CD4-positive, CD25-positive, alpha-beta regulatory T cell (primary cell): Measurements from ENCODE around the gene C14orf132. TPM values are rescaled to one million over a fixed set of nuclear protein-coding genes. Genes with fewer than 3 reads are reported as not detected.

Source experiments
- ATAC-seq, 2 donors: fragments of 150-1000 bp; cut with Tn5 transposase; one replicate each; pipeline ENCODE4 v1.10.0; 2021; ENCODE audit warnings: low read depth in 2 of 2, moderate number of reproducible peaks in 2 of 2, moderate library complexity in 1 of 2
- DNase-seq, 3 donors: peaks; one replicate each; pipeline versions ENCODE4 v3.0.0 to v3.0.0-alpha.2; 2012 to 2022; ENCODE audit warnings: mixed read lengths in 1 of 3
- H3K27ac ChIP-seq: one replicate; pipeline ENCODE4 v1.7.0; 2013; ENCODE audit warnings: mild to moderate bottlenecking, low read length; ENCODE audit not compliant: insufficient read depth, poor library complexity, severe bottlenecking
- H3K27me3 ChIP-seq: one replicate; pipeline ENCODE4 v1.7.0; 2013; ENCODE audit warnings: low read length; ENCODE audit not compliant: control insufficient read depth, insufficient read depth
- H3K36me3 ChIP-seq: one replicate; pipeline ENCODE4 v1.7.0; 2013; ENCODE audit warnings: mild to moderate bottlenecking, low read length, moderate library complexity; ENCODE audit not compliant: control insufficient read depth, insufficient read depth
- H3K4me1 ChIP-seq: 2 replicates; pipeline ENCODE4 v1.7.0; 2013; ENCODE audit warnings: mild to moderate bottlenecking, low read length; ENCODE audit not compliant: insufficient read depth, control insufficient read depth, poor library complexity, severe bottlenecking
- H3K4me3 ChIP-seq: one replicate; pipeline ENCODE4 v1.7.0; 2013; ENCODE audit warnings: low read depth, mild to moderate bottlenecking, low read length, moderate library complexity
- H3K9me3 ChIP-seq, 2 experiments: 1 replicate in 1 of 2; 2 replicates in 1 of 2; pipeline ENCODE4 v1.7.0; 2013; ENCODE audit warnings: low read length in 2 of 2, mild to moderate bottlenecking in 1 of 2, moderate library complexity in 1 of 2; ENCODE audit not compliant: control insufficient read depth in 2 of 2
- H3K27ac Mint-ChIP-seq, 3 donors: one replicate each; pipeline ENCODE4 v1.8.0; 2020 to 2022; ENCODE audit warnings: mild to moderate bottlenecking in 3 of 3, mixed read lengths in 3 of 3, moderate library complexity in 2 of 3
- H3K27me3 Mint-ChIP-seq: one replicate; pipeline ENCODE4 v1.8.0; 2022; ENCODE audit warnings: mild to moderate bottlenecking, mixed read lengths
- H3K36me3 Mint-ChIP-seq: one replicate; pipeline ENCODE4 v1.8.0; 2020; ENCODE audit warnings: mixed read lengths
- H3K4me1 Mint-ChIP-seq, 4 donors: one replicate each; pipeline ENCODE4 v1.8.0; 2020 to 2022; ENCODE audit warnings: mixed read lengths in 4 of 4, mild to moderate bottlenecking in 1 of 4
- H3K4me3 Mint-ChIP-seq, 4 donors: one replicate each; pipeline ENCODE4 v1.8.0; 2020 to 2022; ENCODE audit warnings: mild to moderate bottlenecking in 4 of 4, mixed read lengths in 4 of 4, moderate library complexity in 3 of 4
- H3K9me3 Mint-ChIP-seq, 7 donors: one replicate each; pipeline ENCODE4 v1.8.0; 2020 to 2022; ENCODE audit warnings: mixed read lengths in 7 of 7, mild to moderate bottlenecking in 3 of 7, moderate library complexity in 2 of 7
- polyA plus RNA-seq, 4 donors: library from polyadenylated mRNA; unstranded; fragments of 300-500 nt; fragmentation: Illumina TruSeq; gene quantifications; one replicate each; pipeline ENCODE4 v1.2.3, GENCODE V29; 2021
- total RNA-seq: library from RNA; stranded (reverse); gene quantifications from one replicate; pipeline ENCODE4 v1.2.3, GENCODE V29; 2022

The C14orf132 gene
- total and polyA plus RNA-seq, 5 donors from 2014 or later, result 0.20 to 1.2 (median 0.30) TPM; not detected in 1

GRCh38 chr14:96100161-96101064 is 61.3 kb downstream of the C14orf132 start:
- Mint-ChIP-seq H3K27me3 (peaks cover 6% of the 10 kb centered on the region), H3K27ac (no peak overlapping the region), H3K36me3 (no peaks in the 10 kb centered on the region), H3K9me3 (peaks cover 0 to 2% (median 0%) of the 10 kb centered on the region in 7 donors), H3K4me1 (no peaks in the 10 kb centered on the region), H3K4me3 (no peak overlapping the region)
- Histone ChIP-seq H3K4me1 (no peaks in the 10 kb centered on the region), H3K36me3 (no peaks in the 10 kb centered on the region), H3K27ac (no peak overlapping the region), H3K9me3 (no peaks in the 10 kb centered on the region), H3K4me3 (no peak overlapping the region), H3K27me3 (no peaks in the 10 kb centered on the region)
- peak in 2 of 3 donors; percentile 18 to 45 for DNase-seq
- no peak for ATAC-seq

- H3K4me1 Mint-ChIP-seq, result no peaks in the 10 kb centered on the region
- peaks cover 6% of the 10 kb centered on the region for H3K27me3 Mint-ChIP-seq
- H3K9me3 Mint-ChIP-seq, result peaks cover 0 to 2% (median 0%) of the 10 kb centered on the region in 7 donors
These were observed 63.1 kb downstream of the C14orf132 start for GRCh38 chr14:96102081-96102856.

GRCh38 chr14:96103075-96103474 is 63.9 kb downstream of the C14orf132 start:
- no peaks in the 10 kb centered on the region for H3K36me3 Mint-ChIP-seq
- H3K4me1 Mint-ChIP-seq, result peaks cover 0 to 2% (median 0%) of the 10 kb centered on the region in 4 donors
- peaks cover 0 to 2% (median 0%) of the 10 kb centered on the region in 7 donors for H3K9me3 Mint-ChIP-seq

More at GRCh38 chr14:96102081-96102856, 63.1 kb downstream of the C14orf132 start:
- H3K4me3 ChIP-seq, result no peak overlapping the region
- H3K4me1 ChIP-seq, result no peaks in the 10 kb centered on the region
- no peak overlapping the region for H3K27ac ChIP-seq
- DNase-seq (no peak), ATAC-seq (no peak)
- no peaks in the 10 kb centered on the region for H3K9me3 ChIP-seq
- H3K27ac Mint-ChIP-seq, result no peak overlapping the region
- H3K27me3 ChIP-seq, result no peaks in the 10 kb centered on the region
- H3K4me3 Mint-ChIP-seq, result no peak overlapping the region
- H3K36me3 ChIP-seq, result no peaks in the 10 kb centered on the region
- H3K36me3 Mint-ChIP-seq, result no peaks in the 10 kb centered on the region

GRCh38 chr14:96103560-96104460 is 64.6 kb downstream of the C14orf132 start:
- H3K36me3 ChIP-seq, result no peaks in the 10 kb centered on the region
- Mint-ChIP-seq H3K27me3 (peaks cover 2% of the 10 kb centered on the region), H3K9me3 (peaks cover 0 to 2% (median 0%) of the 10 kb centered on the region in 7 donors), H3K27ac (no peak overlapping the region), H3K4me1 (peaks cover 0 to 2% (median 0%) of the 10 kb centered on the region in 4 donors), H3K36me3 (no peaks in the 10 kb centered on the region), H3K4me3 (no peak overlapping the region)
- ATAC-seq (no peak), DNase-seq (no peak)
- no peaks in the 10 kb centered on the region for H3K27me3 ChIP-seq
- H3K4me1 ChIP-seq, result no peaks in the 10 kb centered on the region
- H3K4me3 ChIP-seq, result no peak overlapping the region
- no peaks in the 10 kb centered on the region for H3K9me3 ChIP-seq
- no peak overlapping the region for H3K27ac ChIP-seq

More at GRCh38 chr14:96103075-96103474, 63.9 kb downstream of the C14orf132 start:
- Mint-ChIP-seq H3K27ac (no peak overlapping the region), H3K4me3 (no peak overlapping the region), H3K27me3 (peaks cover 6% of the 10 kb centered on the region)
- no peaks in the 10 kb centered on the region for H3K9me3 ChIP-seq
- DNase-seq (no peak), ATAC-seq (no peak)
- no peak overlapping the region for H3K27ac ChIP-seq
- H3K27me3 ChIP-seq, result no peaks in the 10 kb centered on the region
- H3K4me3 ChIP-seq, result no peak overlapping the region
- no peaks in the 10 kb centered on the region for H3K4me1 ChIP-seq
- no peaks in the 10 kb centered on the region for H3K36me3 ChIP-seq

GRCh38 chr14:96104469-96105057 is 65.4 kb downstream of the C14orf132 start:
- Histone ChIP-seq H3K4me3 (no peak overlapping the region), H3K36me3 (no peaks in the 10 kb centered on the region), H3K27me3 (no peaks in the 10 kb centered on the region), H3K4me1 (no peaks in the 10 kb centered on the region), H3K9me3 (no peaks in the 10 kb centered on the region), H3K27ac (no peak overlapping the region)
- ATAC-seq (no peak), DNase-seq (no peak)
- no peak overlapping the region for H3K4me3 Mint-ChIP-seq
- H3K9me3 Mint-ChIP-seq, result peaks cover 0 to 2% (median 0%) of the 10 kb centered on the region in 7 donors
- H3K27ac Mint-ChIP-seq, result no peak overlapping the region
- H3K4me1 Mint-ChIP-seq, result peaks cover 0 to 2% (median 0%) of the 10 kb centered on the region in 4 donors
- no peaks in the 10 kb centered on the region for H3K36me3 Mint-ChIP-seq
- no peaks in the 10 kb centered on the region for H3K27me3 Mint-ChIP-seq

GRCh38 chr14:96105089-96105925 is 66.1 kb downstream of the C14orf132 start:
- no peaks in the 10 kb centered on the region for H3K36me3 ChIP-seq
- Mint-ChIP-seq H3K27ac (no peak overlapping the region), H3K27me3 (no peaks in the 10 kb centered on the region), H3K9me3 (peaks cover 0 to 2% (median 0%) of the 10 kb centered on the region in 7 donors), H3K4me3 (no peak overlapping the region), H3K36me3 (no peaks in the 10 kb centered on the region), H3K4me1 (peaks cover 0 to 2% (median 0%) of the 10 kb centered on the region in 4 donors)
- H3K4me3 ChIP-seq, result no peak overlapping the region
- DNase-seq (no peak), ATAC-seq (no peak)
- H3K9me3 ChIP-seq, result no peaks in the 10 kb centered on the region
- H3K27me3 ChIP-seq, result no peaks in the 10 kb centered on the region
- H3K4me1 ChIP-seq, result no peaks in the 10 kb centered on the region
- H3K27ac ChIP-seq, result no peak overlapping the region
